KBM-7 (cell line): ENCODE measurements around the gene CTNND1.
"Not testable (repeated sequence)": the region's sequence is repeated elsewhere in the genome, so short reads cannot be mapped to it uniquely, and the experiment has no call there.

Source experiments
- DNase-seq: peaks from one replicate; pipeline ENCODE4 v3.0.0-alpha.2; 2015
- in situ Hi-C: fragments of 300-500 bp; cut with MboI; formaldehyde crosslinking; loops from 2 replicates; pipeline ENCODE4 v1.14.3; 2020; ENCODE audit warnings: low sequenced_read_pairs, low pct_unique_long_range_greater_than_20kb, mixed read lengths

CTNND1 gene

GRCh38 chr11:57834852-57835251, 73.2 kb downstream of the CTNND1 start:
- in situ Hi-C loops = no loop called here
- no peak for DNase-seq

- in situ Hi-C loops = not testable (repeated sequence)
These were observed 77.0 kb downstream of the CTNND1 start for GRCh38 chr11:57838609-57839008.

GRCh38 chr11:57842873-57843272, 81.3 kb downstream of the CTNND1 start:
- no peak for DNase-seq
- in situ Hi-C loops = no loop called here

More at GRCh38 chr11:57838609-57839008, 77.0 kb downstream of the CTNND1 start:
- not testable (repeated sequence) for DNase-seq

- no peak for DNase-seq
- in situ Hi-C loops = no loop called here
These were observed 106.4 kb downstream of the CTNND1 start for GRCh38 chr11:57867966-57868365.

GRCh38 chr11:57868491-57868890, 106.9 kb downstream of the CTNND1 start:
- no peak for DNase-seq
- in situ Hi-C loops = no loop called here
